Esophagus squamous epithelium (tissue), 4 donors: ENCODE data around the gene EIF4EBP3.

Experiments used
- CTCF ChIP-seq, 6 experiments: fragments of 450-650 bp in 4 of 6; fragments of 200-600 bp in 2 of 6; sonication (generic) in 2 of 6; IDR thresholded peaks; one replicate each; pipeline ENCODE4 v1.5.1; 2016 to 2019; ENCODE audit warnings: antibody characterized with exemption in 6 of 6, mild to moderate bottlenecking in 4 of 6, moderate library complexity in 4 of 6
- POLR2A ChIP-seq, 4 donors: fragments of 450-650 bp; IDR thresholded peaks; one replicate each; pipeline ENCODE4 v1.6.1; 2017; ENCODE audit warnings: antibody characterized with exemption in 4 of 4, mild to moderate bottlenecking in 4 of 4, moderate library complexity in 3 of 4

- TF ChIP-seq CTCF (IDR thresholded peaks at IDR 0.05) (no peak), POLR2A (IDR thresholded peaks at IDR 0.05) (no peak)
Observed at GRCh38 chr5:140513124-140513523, 34.3 kb upstream of the EIF4EBP3 start.
